Measurements from ENCODE around the gene MMP21. TPM values are rescaled to one million over a fixed set of nuclear protein-coding genes. Genes with fewer than 3 reads are reported as not detected.

Gene MMP21
- not detected in 2 replicates for total RNA-seq (2014; rRNA removed; shearing (Covaris generic))

- DNase-seq (ENCODE audit: low read depth), result no peak
Observed at GRCh38 chr10:125775491-125776106, at the start of gene MMP21. Gene MMP21, minus strand, starts transcription at chr10:125775821. Its CDS starts 0 bp downstream, at chr10:125775821.

- DNase-seq (ENCODE audit: low read depth), result no peak
Observed at GRCh38 chr10:125824736-125825135, 49.1 kb upstream of the MMP21 start.

GRCh38 chr10:125823663-125824251 is 48.1 kb upstream of the MMP21 start:
- peak; percentile 3 for DNase-seq (ENCODE audit: low read depth)

GRCh38 chr10:125822878-125823662 is 47.4 kb upstream of the MMP21 start, which contains the start of the genes BCCIP and UROS:
Gene BCCIP, plus strand, starts transcription at chr10:125823546. Its CDS starts 12 bp downstream, at chr10:125823558.
Gene UROS, minus strand, starts transcription at chr10:125823258. Its CDS starts 6,759 bp downstream, at chr10:125816499.
- DNase-seq (ENCODE audit: low read depth), result peak; percentile 81

- DNase-seq (ENCODE audit: low read depth), result no peak
Observed at GRCh38 chr10:125820701-125821100, 45.1 kb upstream of the MMP21 start.

- no peak for DNase-seq (ENCODE audit: low read depth)
Observed at GRCh38 chr10:125817337-125817946, 41.8 kb upstream of the MMP21 start.

- no peak for DNase-seq (ENCODE audit: low read depth)
Observed at GRCh38 chr10:125816548-125816947, 40.9 kb upstream of the MMP21 start.

- no peak for DNase-seq (ENCODE audit: low read depth)
Observed at GRCh38 chr10:125815764-125816163, 40.1 kb upstream of the MMP21 start.

GRCh38 chr10:125812128-125812750 is 36.6 kb upstream of the MMP21 start:
- DNase-seq (ENCODE audit: low read depth), result no peak

- no peak for DNase-seq (ENCODE audit: low read depth)
Observed at GRCh38 chr10:125811251-125811650, 35.6 kb upstream of the MMP21 start.

- no peak for DNase-seq (ENCODE audit: low read depth)
Observed at GRCh38 chr10:125808047-125808446, 32.4 kb upstream of the MMP21 start.

- peak; percentile 4 for DNase-seq (ENCODE audit: low read depth)
Observed at GRCh38 chr10:125802739-125803138, 27.1 kb upstream of the MMP21 start.

- DNase-seq (ENCODE audit: low read depth), result no peak
Observed at GRCh38 chr10:125802131-125802530, 26.5 kb upstream of the MMP21 start.

- DNase-seq (ENCODE audit: low read depth), result no peak
Observed at GRCh38 chr10:125801574-125801973, 26.0 kb upstream of the MMP21 start.

- DNase-seq (ENCODE audit: low read depth), result no peak
Observed at GRCh38 chr10:125799451-125800182, 24.0 kb upstream of the MMP21 start.

- DNase-seq (ENCODE audit: low read depth), result no peak
Observed at GRCh38 chr10:125797994-125798662, 22.5 kb upstream of the MMP21 start.

GRCh38 chr10:125797424-125797823 is 21.8 kb upstream of the MMP21 start:
- DNase-seq (ENCODE audit: low read depth), result no peak

GRCh38 chr10:125795637-125796190 is 20.1 kb upstream of the MMP21 start:
- DNase-seq (ENCODE audit: low read depth), result no peak

GRCh38 chr10:125795128-125795527 is 19.5 kb upstream of the MMP21 start:
- no peak for DNase-seq (ENCODE audit: low read depth)

Measured in RPMI7951 (cell line).